ENCODE data around the gene TMEM11.

TMEM11 gene

GRCh38 chr17:21177854-21178600, 35.9 kb downstream of the TMEM11 start:
- DNase-seq, result no peak

- no peak for DNase-seq
Measured at GRCh38 chr17:21177401-21177800, 36.6 kb downstream of the TMEM11 start.

GRCh38 chr17:21176773-21177395, 37.1 kb downstream of the TMEM11 start:
- DNase-seq, result no peak

GRCh38 chr17:21174713-21175112, 39.2 kb downstream of the TMEM11 start:
- DNase-seq, result no peak

GRCh38 chr17:21174186-21174585, 39.8 kb downstream of the TMEM11 start:
- DNase-seq, result no peak

GRCh38 chr17:21173543-21173942, 40.4 kb downstream of the TMEM11 start:
- no peak for DNase-seq

GRCh38 chr17:21172846-21173245, 41.1 kb downstream of the TMEM11 start:
- no peak for DNase-seq

GRCh38 chr17:21171970-21172510, 41.9 kb downstream of the TMEM11 start:
- DNase-seq, result no peak

- DNase-seq, result no peak
Measured at GRCh38 chr17:21171309-21171922, 42.5 kb downstream of the TMEM11 start.

GRCh38 chr17:21170809-21171208, 43.2 kb downstream of the TMEM11 start:
- DNase-seq, result no peak

GRCh38 chr17:21169496-21169895, 44.5 kb downstream of the TMEM11 start:
- no peak for DNase-seq

GRCh38 chr17:21168555-21168865, 45.5 kb downstream of the TMEM11 start:
- DNase-seq, result no peak

- DNase-seq, result no peak
Measured at GRCh38 chr17:21167303-21167702, 46.7 kb downstream of the TMEM11 start.

GRCh38 chr17:21166595-21167210, 47.3 kb downstream of the TMEM11 start:
- DNase-seq, result no peak

- DNase-seq, result no peak
Measured at GRCh38 chr17:21165922-21166594, 47.9 kb downstream of the TMEM11 start.

GRCh38 chr17:21164620-21165019, 49.3 kb downstream of the TMEM11 start:
- DNase-seq, result no peak

- no peak for DNase-seq
Measured at GRCh38 chr17:21164216-21164615, 49.7 kb downstream of the TMEM11 start.

GRCh38 chr17:21163101-21163500, 50.9 kb downstream of the TMEM11 start:
- no peak for DNase-seq

- no peak for DNase-seq
Measured at GRCh38 chr17:21162394-21162775, 51.6 kb downstream of the TMEM11 start.

GRCh38 chr17:21161498-21162393, 52.2 kb downstream of the TMEM11 start:
- no peak for DNase-seq

GRCh38 chr17:21160401-21160800, 53.6 kb downstream of the TMEM11 start:
- no peak for DNase-seq

All from NCI-H446 treated with DMSO at 0.1 percent for 48 hours (cell line).